ENCODE data around the gene HS3ST3A1.

Gene HS3ST3A1

GRCh38 chr17:13485327-13485726 is 116.4 kb downstream of the HS3ST3A1 start:
- H3K9me3 ChIP-seq (ENCODE audit: control insufficient read depth, insufficient read depth, low read length), result peaks cover 8% of the 10 kb centered on the region; the same call in 1 of the 2 replicates
- H3K4me1 ChIP-seq (ENCODE audit: control insufficient read depth, low read length), result no peaks in the 10 kb centered on the region
- H3F3A ChIP-seq (ENCODE audit: control insufficient read depth, insufficient read depth), result no peaks in the 10 kb centered on the region
- no peaks in the 10 kb centered on the region for H3K79me2 ChIP-seq (ENCODE audit: control insufficient read depth, low read length)
- TF ChIP-seq, protein P1, sequence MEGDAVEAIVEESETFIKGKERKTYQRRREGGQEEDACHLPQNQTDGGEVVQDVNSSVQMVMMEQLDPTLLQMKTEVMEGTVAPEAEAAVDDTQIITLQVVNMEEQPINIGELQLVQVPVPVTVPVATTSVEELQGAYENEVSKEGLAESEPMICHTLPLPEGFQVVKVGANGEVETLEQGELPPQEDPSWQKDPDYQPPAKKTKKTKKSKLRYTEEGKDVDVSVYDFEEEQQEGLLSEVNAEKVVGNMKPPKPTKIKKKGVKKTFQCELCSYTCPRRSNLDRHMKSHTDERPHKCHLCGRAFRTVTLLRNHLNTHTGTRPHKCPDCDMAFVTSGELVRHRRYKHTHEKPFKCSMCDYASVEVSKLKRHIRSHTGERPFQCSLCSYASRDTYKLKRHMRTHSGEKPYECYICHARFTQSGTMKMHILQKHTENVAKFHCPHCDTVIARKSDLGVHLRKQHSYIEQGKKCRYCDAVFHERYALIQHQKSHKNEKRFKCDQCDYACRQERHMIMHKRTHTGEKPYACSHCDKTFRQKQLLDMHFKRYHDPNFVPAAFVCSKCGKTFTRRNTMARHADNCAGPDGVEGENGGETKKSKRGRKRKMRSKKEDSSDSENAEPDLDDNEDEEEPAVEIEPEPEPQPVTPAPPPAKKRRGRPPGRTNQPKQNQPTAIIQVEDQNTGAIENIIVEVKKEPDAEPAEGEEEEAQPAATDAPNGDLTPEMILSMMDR (IDR thresholded peaks at IDR 0.05; ENCODE audit: low read depth, low read length, poor library complexity, severe bottlenecking), result no peak
- no peak for TF ChIP-seq EZH2phosphoT487 (IDR thresholded peaks at IDR 0.05; ENCODE audit: borderline replicate concordance, low read length)
- no peak overlapping the region for H3K4me3 ChIP-seq (ENCODE audit: low read length)
- H3K4me2 ChIP-seq (ENCODE audit: low read length), result no peak overlapping the region
- no peaks in the 10 kb centered on the region for H3K36me3 ChIP-seq (ENCODE audit: control insufficient read depth, low read length)
- no peak overlapping the region for H3K27ac ChIP-seq (ENCODE audit: low read depth, low read length)
- H3K9me2 ChIP-seq (replicated peaks; ENCODE audit: control insufficient read depth, low read length), result no peaks in the 10 kb centered on the region
- no peaks in the 10 kb centered on the region for H4K20me1 ChIP-seq (ENCODE audit: control insufficient read depth, insufficient read depth, low read depth, low read length)
- no peaks in the 10 kb centered on the region for H3K27me3 ChIP-seq (ENCODE audit: control insufficient read depth, low read length)

GRCh38 chr17:13484020-13484419 is 117.7 kb downstream of the HS3ST3A1 start:
- TF ChIP-seq, protein P1 (IDR thresholded peaks at IDR 0.05; ENCODE audit: low read depth, low read length, poor library complexity, severe bottlenecking), result no peak
- TF ChIP-seq EZH2phosphoT487 (IDR thresholded peaks at IDR 0.05; ENCODE audit: borderline replicate concordance, low read length), result no peak
- Histone ChIP-seq H3K27me3 (ENCODE audit: control insufficient read depth, low read length) (no peaks in the 10 kb centered on the region), H3K27ac (ENCODE audit: low read depth, low read length) (no peak overlapping the region), H3K9me2 (replicated peaks; ENCODE audit: control insufficient read depth, low read length) (no peaks in the 10 kb centered on the region), H3K36me3 (ENCODE audit: control insufficient read depth, low read length) (no peaks in the 10 kb centered on the region), H3K9me3 (ENCODE audit: control insufficient read depth, insufficient read depth, low read length) (peaks cover 8% of the 10 kb centered on the region; the same call in 1 of the 2 replicates), H3K4me3 (ENCODE audit: low read length) (no peak overlapping the region), H3K79me2 (ENCODE audit: control insufficient read depth, low read length) (no peaks in the 10 kb centered on the region), H4K20me1 (ENCODE audit: control insufficient read depth, insufficient read depth, low read depth, low read length) (no peaks in the 10 kb centered on the region), H3K4me2 (ENCODE audit: low read length) (no peak overlapping the region), H3K4me1 (ENCODE audit: control insufficient read depth, low read length) (no peaks in the 10 kb centered on the region), H3F3A (ENCODE audit: control insufficient read depth, insufficient read depth) (no peaks in the 10 kb centered on the region)

GRCh38 chr17:13480877-13481276 is 120.9 kb downstream of the HS3ST3A1 start:
- no peak for TF ChIP-seq EZH2phosphoT487 (IDR thresholded peaks at IDR 0.05; ENCODE audit: borderline replicate concordance, low read length)
- TF ChIP-seq, protein P1 (IDR thresholded peaks at IDR 0.05; ENCODE audit: low read depth, low read length, poor library complexity, severe bottlenecking), result no peak

More at GRCh38 chr17:13480877-13481276, 120.9 kb downstream of the HS3ST3A1 start:
- H3K9me3 ChIP-seq (ENCODE audit: control insufficient read depth, insufficient read depth, low read length), result peaks cover 8% of the 10 kb centered on the region; the same call in 1 of the 2 replicates
- H3K79me2 ChIP-seq (ENCODE audit: control insufficient read depth, low read length), result no peaks in the 10 kb centered on the region
- H3K4me2 ChIP-seq (ENCODE audit: low read length), result no peak overlapping the region
- H3K36me3 ChIP-seq (ENCODE audit: control insufficient read depth, low read length), result no peaks in the 10 kb centered on the region
- H3K4me1 ChIP-seq (ENCODE audit: control insufficient read depth, low read length), result no peaks in the 10 kb centered on the region
- no peaks in the 10 kb centered on the region; the same call in 1 of the 2 replicates for H3K9me2 ChIP-seq (replicated peaks; ENCODE audit: control insufficient read depth, low read length)
- no peaks in the 10 kb centered on the region for H3K27me3 ChIP-seq (ENCODE audit: control insufficient read depth, low read length)
- no peaks in the 10 kb centered on the region for H4K20me1 ChIP-seq (ENCODE audit: control insufficient read depth, insufficient read depth, low read depth, low read length)
- no peaks in the 10 kb centered on the region for H3F3A ChIP-seq (ENCODE audit: control insufficient read depth, insufficient read depth)
- no peak overlapping the region for H3K4me3 ChIP-seq (ENCODE audit: low read length)
- H3K27ac ChIP-seq (ENCODE audit: low read depth, low read length), result no peak overlapping the region

All from DOHH2 (cell line).